BLaER1 treated with 17β-estradiol and CSF1 and Interleukin-3, amounts not matched to agents 10 nM and 100 nM (cell line): ENCODE results near the gene AKAP11.

ENCODE experiments used
- H3K27ac ChIP-seq, 11 experiments: shearing (Covaris generic); formaldehyde crosslinking; 2 replicates each; pipeline ENCODE4 v1.8.1; 2022
- H3K27me3 ChIP-seq, 11 experiments: shearing (Covaris generic); formaldehyde crosslinking; 2 replicates each; pipeline ENCODE4 v1.8.1; 2022
- H3K36me3 ChIP-seq, 11 experiments: shearing (Covaris generic); formaldehyde crosslinking; 2 replicates each; pipeline ENCODE4 v1.8.1; 2022
- H3K4me1 ChIP-seq, 10 experiments: shearing (Covaris generic); formaldehyde crosslinking; 2 replicates each; pipeline ENCODE4 v1.8.1; 2022
- H3K4me2 ChIP-seq, 11 experiments: shearing (Covaris generic); formaldehyde crosslinking; 2 replicates each; pipeline ENCODE4 v1.8.1; 2022
- H3K4me3 ChIP-seq, 10 experiments: shearing (Covaris generic); formaldehyde crosslinking; 2 replicates each; pipeline ENCODE4 v1.8.1; 2022
- H3K9ac ChIP-seq, 11 experiments: shearing (Covaris generic); formaldehyde crosslinking; 2 replicates each; pipeline ENCODE4 v1.8.1; 2022
- H3K9me3 ChIP-seq, 11 experiments: shearing (Covaris generic); formaldehyde crosslinking; replicated peaks in 1 of 11; 2 replicates each; pipeline ENCODE4 v1.8.1; 2022
- H4K20me1 ChIP-seq, 11 experiments: shearing (Covaris generic); formaldehyde crosslinking; 2 replicates each; pipeline ENCODE4 v1.8.1; 2022
- Cebpa-rat ChIP-seq, 11 experiments: shearing (Covaris generic); IDR thresholded peaks; 2 replicates each; pipeline ENCODE4 v1.8.1; 2022

Gene AKAP11

DNA sequence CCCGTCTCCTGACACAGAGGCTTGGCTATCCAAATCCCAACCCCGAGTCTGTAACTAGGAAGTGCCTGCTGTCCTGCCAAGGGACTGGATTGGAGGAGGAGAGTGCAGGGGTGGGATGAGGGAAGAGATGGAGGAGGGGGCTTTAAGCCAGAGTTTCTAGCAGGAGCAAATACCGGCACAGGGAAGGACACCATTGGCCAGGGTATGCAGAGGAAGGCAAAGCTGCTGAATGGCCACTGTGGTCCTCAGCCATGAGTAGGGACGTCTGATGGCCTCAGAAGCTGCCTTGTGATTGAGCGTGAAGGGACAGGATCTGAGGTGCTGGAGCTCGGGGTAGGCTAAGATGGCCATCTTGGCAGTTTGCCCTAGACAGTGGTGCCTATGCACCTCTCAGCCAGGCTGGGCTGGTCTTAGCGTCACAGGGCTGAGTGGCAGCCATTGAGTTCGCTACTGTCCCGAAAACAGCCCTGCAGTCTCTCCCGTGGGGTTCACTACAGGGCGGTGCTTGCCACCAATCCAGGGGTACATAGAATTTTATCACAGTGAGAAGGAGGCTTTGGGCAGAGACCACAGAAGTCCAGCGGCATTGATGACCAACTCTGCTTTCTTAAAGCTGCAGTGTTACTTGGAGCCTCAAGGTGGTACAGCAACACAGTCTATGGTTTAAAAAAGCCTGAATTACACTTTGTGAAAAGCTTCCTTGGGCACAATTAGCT lies 61.8 kb downstream of the AKAP11 start:
- peaks cover 0 to 12% (median 0%) of the 10 kb centered on the region in 11 experiments; a peak in 4 of 22 replicates for H3K9me3 ChIP-seq
- peak overlapping the region in 5 of 11 experiments; percentile 20 to 44 (median 24); a peak in 4 of 22 replicates for H3K27ac ChIP-seq
- H3K4me1 ChIP-seq = peaks cover under 1 to 36% (median 12%) of the 10 kb centered on the region in 10 experiments; a peak in 19 of 20 replicates
- H4K20me1 ChIP-seq = no peaks in the 10 kb centered on the region
- no peak overlapping the region for H3K4me3 ChIP-seq
- H3K4me2 ChIP-seq = no peak overlapping the region
- TF ChIP-seq Cebpa-rat (IDR thresholded peaks at IDR 0.05) = no peak
- no peaks in the 10 kb centered on the region for H3K36me3 ChIP-seq
- H3K27me3 ChIP-seq = no peaks in the 10 kb centered on the region
- H3K9ac ChIP-seq = peak overlapping the region in 3 of 11 experiments; percentile 2 to 39 (median 13); a peak in 1 of 22 replicates

- Histone ChIP-seq H3K4me2 (no peak overlapping the region), H4K20me1 (no peaks in the 10 kb centered on the region), H3K9me3 (peaks cover 0 to 12% (median 0%) of the 10 kb centered on the region in 11 experiments; a peak in 4 of 22 replicates), H3K27ac (peak overlapping the region in 4 of 11 experiments; percentile 13 to 44 (median 22); a peak in 6 of 22 replicates), H3K4me1 (peaks cover 0 to 30% (median 7%) of the 10 kb centered on the region in 10 experiments; a peak in 17 of 20 replicates), H3K36me3 (no peaks in the 10 kb centered on the region), H3K9ac (peak overlapping the region in 3 of 11 experiments; percentile 8 to 39 (median 13); a peak in 3 of 22 replicates), H3K4me3 (no peak overlapping the region), H3K27me3 (no peaks in the 10 kb centered on the region)
- TF ChIP-seq Cebpa-rat (IDR thresholded peaks at IDR 0.05) = no peak
These were observed 62.4 kb downstream of the AKAP11 start for GRCh38 chr13:42334329-42334706.

GRCh38 chr13:42337808-42338600 lies 66.1 kb downstream of the AKAP11 start:
- H4K20me1 ChIP-seq = no peaks in the 10 kb centered on the region
- H3K4me2 ChIP-seq = peak overlapping the region in 1 of 11 experiments; percentile 30; a peak in 2 of 22 replicates
- H3K27ac ChIP-seq = no peak overlapping the region
- no peaks in the 10 kb centered on the region for H3K27me3 ChIP-seq
- no peaks in the 10 kb centered on the region for H3K36me3 ChIP-seq
- no peak for TF ChIP-seq Cebpa-rat (IDR thresholded peaks at IDR 0.05)
- no peak overlapping the region for H3K9ac ChIP-seq
- H3K4me1 ChIP-seq = peaks cover 0 to 12% (median 0%) of the 10 kb centered on the region in 10 experiments; a peak in 4 of 20 replicates
- no peaks in the 10 kb centered on the region for H3K9me3 ChIP-seq
- H3K4me3 ChIP-seq = no peak overlapping the region

DNA sequence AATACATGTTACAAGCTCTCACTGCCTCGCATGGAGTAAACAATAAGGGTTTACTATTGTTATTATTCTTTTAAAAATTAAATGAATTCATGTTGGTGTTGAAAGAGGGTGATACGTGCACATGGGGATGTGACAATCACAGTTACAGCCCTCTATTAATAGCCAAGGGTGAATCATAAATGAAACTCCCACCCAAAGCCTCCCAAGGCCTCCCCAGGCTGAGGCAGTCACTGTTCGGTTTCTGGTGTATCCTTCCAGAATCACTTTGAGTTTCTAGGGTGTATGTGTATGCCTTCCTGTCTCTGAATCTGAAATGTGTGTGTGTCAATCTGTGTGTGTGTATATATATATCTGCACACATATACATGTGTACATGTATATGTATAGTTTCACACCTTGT lies 73.4 kb downstream of the AKAP11 start:
- no peak for TF ChIP-seq Cebpa-rat (IDR thresholded peaks at IDR 0.05)
- H3K4me1 ChIP-seq = peaks cover 0 to 18% (median 0%) of the 10 kb centered on the region in 10 experiments; a peak in 4 of 20 replicates
- H4K20me1 ChIP-seq = no peaks in the 10 kb centered on the region
- H3K27ac ChIP-seq = peak overlapping the region in 3 of 11 experiments; percentile 18 to 44 (median 20); a peak in 2 of 22 replicates
- no peaks in the 10 kb centered on the region for H3K36me3 ChIP-seq
- H3K27me3 ChIP-seq = no peaks in the 10 kb centered on the region
- H3K9me3 ChIP-seq = no peaks in the 10 kb centered on the region
- no peak overlapping the region for H3K4me3 ChIP-seq
- H3K4me2 ChIP-seq = peak overlapping the region in 4 of 11 experiments; percentile 18 to 41 (median 26); a peak in 3 of 22 replicates
- no peak overlapping the region for H3K9ac ChIP-seq

DNA sequence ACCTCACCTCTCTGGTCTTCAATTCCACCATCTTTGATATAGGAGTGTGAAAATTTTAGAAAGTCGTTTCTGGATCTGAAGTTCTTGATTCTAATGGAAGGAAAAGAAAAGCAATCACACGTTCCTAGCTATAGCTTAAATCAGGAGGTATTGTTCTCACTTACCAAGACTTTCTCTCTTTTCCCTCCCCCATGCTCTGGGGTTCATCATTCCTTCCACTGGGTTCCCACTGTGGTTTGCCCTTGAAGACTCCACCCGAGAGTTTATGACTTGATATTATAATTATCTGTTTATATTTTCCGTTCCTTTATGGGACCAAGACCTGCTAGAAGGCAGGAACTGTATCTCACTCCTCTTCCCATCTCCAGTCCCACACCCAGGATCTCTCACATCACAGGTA lies 76.6 kb downstream of the AKAP11 start:
- peaks cover 0 to 18% (median 0%) of the 10 kb centered on the region in 10 experiments; a peak in 4 of 20 replicates for H3K4me1 ChIP-seq
- 0 out of 22 replicates have a peak, but pooled peaks cover 0 to 5% (median 0%) of the 10 kb centered on the region in 11 experiments for H3K9me3 ChIP-seq
- H3K36me3 ChIP-seq = no peaks in the 10 kb centered on the region
- TF ChIP-seq Cebpa-rat (IDR thresholded peaks at IDR 0.05) = no peak
- no peak overlapping the region for H3K4me3 ChIP-seq
- no peaks in the 10 kb centered on the region for H3K27me3 ChIP-seq
- H3K27ac ChIP-seq = no peak overlapping the region
- no peaks in the 10 kb centered on the region for H4K20me1 ChIP-seq
- no peak overlapping the region for H3K4me2 ChIP-seq
- H3K9ac ChIP-seq = no peak overlapping the region

DNA sequence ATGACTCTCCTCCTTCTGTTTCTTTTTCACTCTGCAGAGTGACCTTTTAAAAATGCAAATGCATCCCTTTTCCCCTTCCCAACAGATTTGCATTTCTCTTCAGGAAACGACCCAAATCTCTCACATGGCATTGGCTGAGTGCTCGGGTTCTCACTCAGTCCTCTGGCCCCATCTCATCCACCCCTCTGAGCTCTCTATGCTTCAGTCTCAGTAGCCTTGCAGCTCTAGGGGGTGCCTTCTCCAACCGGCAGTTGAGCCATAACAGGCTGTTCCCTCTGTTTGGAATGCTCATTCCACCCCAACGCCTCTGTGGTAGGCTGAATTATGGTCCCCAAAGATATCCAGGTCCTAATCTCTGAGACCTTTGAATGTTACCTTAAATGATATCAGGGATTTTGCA lies 78.2 kb downstream of the AKAP11 start:
- H3K4me2 ChIP-seq = no peak overlapping the region
- no peak for TF ChIP-seq Cebpa-rat (IDR thresholded peaks at IDR 0.05)
- no peaks in the 10 kb centered on the region for H3K27me3 ChIP-seq
- no peaks in the 10 kb centered on the region for H4K20me1 ChIP-seq
- H3K4me1 ChIP-seq = peaks cover 13 to 21% (median 15%) of the 10 kb centered on the region in 10 experiments
- no peak overlapping the region for H3K9ac ChIP-seq
- H3K4me3 ChIP-seq = no peak overlapping the region
- H3K27ac ChIP-seq = no peak overlapping the region
- H3K36me3 ChIP-seq = no peaks in the 10 kb centered on the region
- 0 out of 22 replicates have a peak, but pooled peaks cover 0 to 5% (median 0%) of the 10 kb centered on the region in 11 experiments for H3K9me3 ChIP-seq

- Histone ChIP-seq H3K4me1 (peaks cover 20 to 23% (median 22%) of the 10 kb centered on the region in 10 experiments), H3K9ac (peak overlapping the region in 1 of 11 experiments; percentile 18; a peak in 1 of 22 replicates), H3K4me2 (peak overlapping the region; percentile 56 to 79 (median 69)), H3K27me3 (no peaks in the 10 kb centered on the region), H3K36me3 (no peaks in the 10 kb centered on the region), H3K27ac (peak overlapping the region in 6 of 11 experiments; percentile 0 to 47 (median 34); a peak in 9 of 22 replicates), H3K9me3 (0 out of 22 replicates have a peak, but pooled peaks cover 0 to 5% (median 0%) of the 10 kb centered on the region in 11 experiments), H4K20me1 (no peaks in the 10 kb centered on the region), H3K4me3 (no peak overlapping the region)
- no peak for TF ChIP-seq Cebpa-rat (IDR thresholded peaks at IDR 0.05)
These were observed 82.5 kb downstream of the AKAP11 start for GRCh38 chr13:42354241-42355091.

GRCh38 chr13:42355092-42355485 lies 83.1 kb downstream of the AKAP11 start:
- Histone ChIP-seq H3K9ac (peak overlapping the region in 1 of 11 experiments; percentile 18; a peak in 1 of 22 replicates), H3K27ac (peak overlapping the region in 6 of 11 experiments; percentile 0 to 47 (median 34); a peak in 9 of 22 replicates), H4K20me1 (no peaks in the 10 kb centered on the region), H3K9me3 (0 out of 22 replicates have a peak, but pooled peaks cover 0 to 5% (median 0%) of the 10 kb centered on the region in 11 experiments), H3K36me3 (no peaks in the 10 kb centered on the region), H3K27me3 (no peaks in the 10 kb centered on the region), H3K4me3 (no peak overlapping the region), H3K4me1 (peaks cover 19 to 23% (median 21%) of the 10 kb centered on the region in 10 experiments), H3K4me2 (peak overlapping the region; percentile 56 to 79 (median 69))
- TF ChIP-seq Cebpa-rat (IDR thresholded peaks at IDR 0.05) = no peak
